Measurements from ENCODE around the gene PRSS3.

Gene PRSS3

DNA sequence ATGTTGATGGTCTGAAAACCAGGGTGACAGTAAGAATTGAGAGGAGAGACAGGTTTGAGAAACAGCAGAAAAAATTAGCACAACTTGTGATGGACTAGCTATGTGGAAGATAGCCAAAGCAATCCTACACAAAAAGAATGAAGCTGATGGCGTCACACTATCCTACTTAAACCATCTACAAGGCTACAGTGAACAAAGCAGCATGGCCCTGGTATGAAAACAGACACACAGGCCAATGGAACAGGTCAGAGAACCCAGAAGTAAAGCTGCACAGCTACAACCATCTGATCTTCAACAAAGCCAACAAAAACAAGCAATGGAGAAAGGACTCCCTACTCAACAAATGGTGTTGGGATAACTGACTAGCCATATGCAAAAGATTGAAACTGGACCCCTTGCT lies 14.1 kb downstream of the PRSS3 start:
- Histone ChIP-seq H3K4me3 (no peak overlapping the region), H3K27ac (no peak overlapping the region)
- TF ChIP-seq CTCF (IDR thresholded peaks at IDR 0.05), result no peak
- DNase-seq (ENCODE audit: low spot score), result no peak

- no peak for DNase-seq (ENCODE audit: low spot score)
- TF ChIP-seq CTCF (IDR thresholded peaks at IDR 0.05), result peak; percentile 52
- peak overlapping the region; percentile 18 to 49 for H3K27ac ChIP-seq
- no peak overlapping the region for H3K4me3 ChIP-seq
These were observed 18.6 kb downstream of the PRSS3 start for GRCh38 chr9:33813712-33814641.

DNA sequence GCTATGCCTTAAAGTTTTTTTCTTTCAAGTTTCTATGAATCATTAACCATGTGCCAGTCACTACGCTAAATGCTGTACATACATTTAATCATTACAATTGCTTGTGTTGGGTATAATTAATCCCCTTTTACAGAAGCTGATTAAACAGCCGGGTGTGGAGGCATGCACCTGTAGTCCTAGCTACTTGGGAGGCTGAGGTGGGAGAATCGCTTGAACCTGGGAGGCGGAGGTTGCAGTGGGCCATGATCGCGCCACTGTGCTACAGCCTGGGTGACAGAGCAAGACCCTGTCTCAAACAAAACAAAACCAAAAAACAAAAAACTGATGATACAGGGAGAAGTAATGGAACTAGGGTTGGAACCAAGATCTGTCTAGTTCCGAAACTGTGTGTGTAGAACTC lies 20.4 kb downstream of the PRSS3 start:
- TF ChIP-seq CTCF (IDR thresholded peaks at IDR 0.05), result no peak
- no peak for DNase-seq (ENCODE audit: low spot score)
- Histone ChIP-seq H3K27ac (peak overlapping the region; percentile 94 to 98), H3K4me3 (peak overlapping the region; percentile 97)

- Histone ChIP-seq H3K27ac (peak within 1 kb of the TSS; percentile 94 to 98), H3K4me3 (peak within 1 kb of the TSS; percentile 97)
- peak; percentile 95 for DNase-seq (ENCODE audit: low spot score)
These were observed 21.2 kb downstream of the PRSS3 start, which contains the start of gene UBE2R2 for GRCh38 chr9:33816327-33817252. Gene UBE2R2, plus strand, starts transcription at chr9:33817160. Its CDS starts 598 bp downstream, at chr9:33817758.

DNA sequence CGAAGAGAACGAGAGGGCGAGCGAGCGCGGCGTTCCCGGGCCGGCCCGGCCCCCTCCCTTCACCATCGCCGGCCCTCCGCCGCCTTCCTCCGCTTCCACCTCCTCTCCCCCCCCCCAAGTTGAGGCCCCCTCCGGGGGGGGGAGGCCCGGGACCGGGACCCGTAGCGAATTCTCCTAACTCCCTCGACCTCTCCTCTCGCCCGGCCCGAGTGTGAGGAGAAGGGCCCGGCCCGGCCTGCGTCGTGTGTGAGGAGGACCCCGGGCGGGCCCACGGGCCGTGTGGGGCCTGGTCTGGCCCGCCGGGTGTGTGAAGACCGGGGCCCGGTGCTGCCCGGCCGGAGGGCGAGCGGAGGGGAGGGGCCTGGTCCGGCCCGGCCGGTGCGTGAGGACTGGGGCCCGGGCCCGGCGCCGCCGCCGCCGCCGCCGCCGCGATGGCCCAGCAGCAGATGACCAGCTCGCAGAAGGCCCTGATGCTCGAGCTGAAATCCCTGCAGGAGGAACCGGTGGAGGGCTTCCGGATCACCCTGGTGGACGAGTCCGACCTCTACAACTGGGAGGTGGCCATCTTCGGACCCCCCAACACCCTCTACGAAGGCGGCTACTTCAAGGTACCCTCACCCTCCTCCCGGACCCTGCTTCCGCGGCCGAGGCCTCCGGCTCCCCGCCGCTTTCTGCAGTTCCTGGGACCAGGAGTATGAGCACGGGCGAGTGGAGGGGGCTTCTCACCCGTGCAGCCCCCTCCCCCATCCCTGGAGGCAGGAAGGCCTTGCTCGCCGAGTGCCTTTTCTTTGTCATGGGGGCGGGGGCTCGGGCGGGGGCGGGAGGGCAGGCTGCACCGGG lies 22.2 kb downstream of the PRSS3 start:
- Histone ChIP-seq H3K4me3 (peak overlapping the region; percentile 97), H3K27ac (peak overlapping the region; percentile 94 to 98)
- peak; percentile 83 for DNase-seq (ENCODE audit: low spot score)
- TF ChIP-seq CTCF (IDR thresholded peaks at IDR 0.05), result no peak

More at GRCh38 chr9:33816327-33817252, 21.2 kb downstream of the PRSS3 start, which contains the start of gene UBE2R2:
- TF ChIP-seq CTCF (IDR thresholded peaks at IDR 0.05), result no peak

DNA sequence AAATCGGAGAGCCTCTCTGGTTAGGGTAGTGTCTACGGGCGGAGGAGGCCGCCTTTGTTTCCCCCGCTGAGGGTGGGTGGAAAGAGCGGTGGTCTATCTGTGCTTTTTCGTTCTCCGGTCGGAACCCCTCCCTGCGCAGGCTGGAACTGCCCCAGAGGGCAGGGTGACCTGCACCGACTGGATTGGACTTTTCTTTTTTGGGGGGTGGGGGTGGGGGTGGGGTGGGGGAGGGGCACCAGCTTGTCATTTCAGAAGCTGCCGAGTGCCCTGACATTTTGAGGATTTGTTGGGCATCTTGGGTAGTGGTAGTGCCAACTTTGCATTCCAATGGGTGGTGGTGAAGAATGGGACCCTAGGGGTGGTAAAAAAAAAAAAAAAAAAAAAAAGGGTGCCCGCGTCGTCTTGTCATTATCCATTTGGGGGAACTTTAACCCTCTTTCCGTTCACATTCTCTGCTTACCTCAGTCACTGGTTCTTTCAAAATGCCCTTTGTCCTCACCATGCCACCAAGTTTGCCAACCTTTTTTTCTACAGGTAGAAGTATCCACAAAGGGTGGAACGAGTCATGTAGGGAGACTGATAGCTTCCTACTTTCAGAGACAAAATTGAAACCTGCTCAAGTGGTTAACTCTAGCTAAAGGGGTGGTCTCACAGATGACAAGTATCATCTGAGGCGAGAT lies 22.9 kb downstream of the PRSS3 start:
- no peak for TF ChIP-seq CTCF (IDR thresholded peaks at IDR 0.05)
- Histone ChIP-seq H3K4me3 (peak overlapping the region; percentile 97), H3K27ac (peak overlapping the region; percentile 94 to 98)
- DNase-seq (ENCODE audit: low spot score), result peak; percentile 77

Data from coronary artery (tissue), 2 donors.